Gastroesophageal sphincter (tissue), 4 donors: ENCODE results near the gene ZSWIM5. TPM values are rescaled to one million over a fixed set of nuclear protein-coding genes. Genes with fewer than 3 reads are reported as not detected.
"Not testable (repeated sequence)": the region's sequence is repeated elsewhere in the genome, so short reads cannot be mapped to it uniquely, and the experiment has no call there.

Source experiments
- ATAC-seq: fragments of 150-250 bp; one replicate; pipeline ENCODE4 v1.9.1; 2016; ENCODE audit warnings: mild to moderate bottlenecking, moderate library complexity
- H3K27ac ChIP-seq, 4 donors: fragments of 200-600 bp; sonication (generic) in 3 of 4; 1 replicate in 3 of 4; 2 replicates in 1 of 4; pipeline ENCODE4 v1.5.1; 2016 to 2019
- H3K27me3 ChIP-seq: fragments of 200-600 bp; sonication (generic); one replicate; pipeline ENCODE4 v1.5.1; 2019
- H3K36me3 ChIP-seq, 2 donors: fragments of 200-600 bp; sonication (generic); one replicate each; pipeline ENCODE4 v1.5.1; 2019; ENCODE audit warnings: control low read depth in 1 of 2
- H3K4me1 ChIP-seq, 3 donors: fragments of 200-600 bp; sonication (generic); 1 replicate in 2 of 3; 2 replicates in 1 of 3; pipeline ENCODE4 v1.5.1; 2016 to 2019; ENCODE audit warnings: control low read depth in 2 of 3
- H3K4me3 ChIP-seq, 2 donors: fragments of 200-600 bp; sonication (generic); one replicate each; pipeline ENCODE4 v1.5.1; 2019; ENCODE audit warnings: mild to moderate bottlenecking in 1 of 2, moderate library complexity in 1 of 2
- H3K9me3 ChIP-seq, 3 donors: fragments of 200-600 bp; sonication (generic); one replicate each; pipeline ENCODE4 v1.5.1; 2017 to 2019; ENCODE audit warnings: control low read depth in 2 of 3
- CTCF ChIP-seq, 4 experiments: fragments of 200-600 bp in 2 of 4; fragments of 450-650 bp in 2 of 4; sonication (generic) in 1 of 4; IDR thresholded peaks; one replicate each; pipeline ENCODE4 v1.5.1; 2017 to 2019; ENCODE audit warnings: antibody characterized with exemption in 4 of 4, mild to moderate bottlenecking in 2 of 4, moderate library complexity in 2 of 4
- EP300 ChIP-seq: sonication (generic); formaldehyde crosslinking; IDR thresholded peaks from one replicate; pipeline ENCODE4 v1.6.1; 2017; ENCODE audit warnings: antibody characterized with exemption, mild to moderate bottlenecking
- POLR2A ChIP-seq, 2 donors: fragments of 450-650 bp; IDR thresholded peaks; one replicate each; pipeline ENCODE4 v1.6.1; 2017; ENCODE audit warnings: antibody characterized with exemption in 2 of 2, mild to moderate bottlenecking in 2 of 2, moderate library complexity in 1 of 2
- POLR2AphosphoS5 ChIP-seq: sonication (generic); formaldehyde crosslinking; IDR thresholded peaks from one replicate; pipeline ENCODE4 v1.6.1; 2017; ENCODE audit warnings: antibody characterized with exemption
- WGBS, 2 donors: methylation state at CpG; one replicate each; pipeline ENCODE4 v1.1.5; 2018; ENCODE audit warnings: low coverage in 1 of 2; 5-methylcytosine and 5-hydroxymethylcytosine counted together
- total RNA-seq, 4 donors: library from RNA; depleted of rRNA; stranded (reverse); fragments of >200 nt; gene quantifications; one replicate each; pipeline ENCODE4 v1.1.0, GENCODE V29; 2016

The ZSWIM5 gene
- total RNA-seq, 4 donors from 2014 or later = 3.3 to 8.1 (median 5.8) TPM

GRCh38 chr1:45198185-45198584 is 8.2 kb downstream of the ZSWIM5 start:
- WGBS, 2 donors = 61 to 80% methylated on average over 1 to 2 of the region's 2 CpGs
- no peaks in the 10 kb centered on the region for H3K27me3 ChIP-seq
- H3K4me1 ChIP-seq = no peaks in the 10 kb centered on the region
- no peak for ATAC-seq
- H3K4me3 ChIP-seq = no peak overlapping the region
- TF ChIP-seq POLR2A (IDR thresholded peaks at IDR 0.05) (no peak), CTCF (IDR thresholded peaks at IDR 0.05) (no peak), POLR2AphosphoS5 (no peak), EP300 (no peak)
- H3K9me3 ChIP-seq = no peaks in the 10 kb centered on the region
- no peak overlapping the region for H3K27ac ChIP-seq
- H3K36me3 ChIP-seq = no peaks in the 10 kb centered on the region

DNA sequence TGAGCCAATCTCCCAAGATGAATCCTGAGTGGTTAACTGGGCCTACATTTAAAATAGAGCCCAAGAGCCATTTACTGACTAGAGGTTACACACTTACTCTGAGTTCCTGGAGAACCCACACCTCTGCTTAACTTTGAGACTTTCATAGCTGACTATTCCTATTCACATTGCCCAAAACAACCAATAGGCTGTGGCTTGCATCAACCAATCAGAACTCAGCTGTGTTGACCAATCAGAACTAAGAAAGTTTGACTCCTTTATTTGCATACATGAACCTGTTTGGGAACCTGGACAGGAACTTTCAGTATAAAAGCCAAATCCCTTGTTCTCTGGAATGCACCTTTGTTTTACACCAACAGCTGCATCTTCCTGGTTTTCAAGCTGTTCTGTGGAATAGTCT is 9.5 kb downstream of the ZSWIM5 start:
- Histone ChIP-seq H3K27ac (no peak overlapping the region), H3K9me3 (no peaks in the 10 kb centered on the region), H3K4me1 (no peaks in the 10 kb centered on the region), H3K4me3 (no peak overlapping the region), H3K27me3 (no peaks in the 10 kb centered on the region), H3K36me3 (no peaks in the 10 kb centered on the region)
- ATAC-seq = no peak
- TF ChIP-seq EP300 (no peak), POLR2A (IDR thresholded peaks at IDR 0.05) (no peak), CTCF (IDR thresholded peaks at IDR 0.05) (no peak), POLR2AphosphoS5 (no peak)

- no peaks in the 10 kb centered on the region for H3K4me1 ChIP-seq
- no peak for ATAC-seq
- no peaks in the 10 kb centered on the region for H3K27me3 ChIP-seq
- H3K4me3 ChIP-seq = no peak overlapping the region
- H3K27ac ChIP-seq = no peak overlapping the region
- no peaks in the 10 kb centered on the region for H3K36me3 ChIP-seq
- no peaks in the 10 kb centered on the region for H3K9me3 ChIP-seq
- TF ChIP-seq POLR2A (IDR thresholded peaks at IDR 0.05) = no peak
- TF ChIP-seq POLR2AphosphoS5 = no peak
- TF ChIP-seq EP300 = no peak
- no peak for TF ChIP-seq CTCF (IDR thresholded peaks at IDR 0.05)
- 82 to 89% methylated on average over 4 of the region's 4 CpGs for WGBS, 2 donors
Observed at GRCh38 chr1:45191418-45191783, 15.0 kb downstream of the ZSWIM5 start.

DNA sequence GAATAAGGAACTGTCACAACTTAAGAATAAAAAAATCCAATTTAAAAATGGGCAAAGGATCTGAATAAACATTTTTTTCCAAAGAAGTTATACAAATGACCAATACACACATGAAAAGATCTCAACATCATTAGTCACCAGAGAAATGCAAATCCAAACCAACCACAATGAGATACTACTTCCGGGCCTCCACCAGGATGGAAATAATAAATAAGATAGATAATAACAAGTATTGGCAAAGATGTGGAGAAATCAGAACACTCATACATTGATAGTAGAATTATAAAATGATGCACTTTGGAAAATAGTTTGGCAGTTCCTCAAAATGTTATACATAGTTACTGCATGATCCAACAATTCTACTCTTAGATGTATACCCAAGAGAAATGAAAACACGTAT is 18.7 kb downstream of the ZSWIM5 start:
- WGBS, 2 donors = 42 to 77% methylated on average over 2 of the region's 2 CpGs
- ATAC-seq = no peak
- no peaks in the 10 kb centered on the region for H3K4me1 ChIP-seq
- TF ChIP-seq POLR2AphosphoS5 = no peak
- no peak for TF ChIP-seq POLR2A (IDR thresholded peaks at IDR 0.05)
- no peak for TF ChIP-seq EP300
- no peak for TF ChIP-seq CTCF (IDR thresholded peaks at IDR 0.05)
- H3K27ac ChIP-seq = no peak overlapping the region
- H3K27me3 ChIP-seq = no peaks in the 10 kb centered on the region
- H3K4me3 ChIP-seq = no peak overlapping the region
- no peaks in the 10 kb centered on the region for H3K9me3 ChIP-seq
- no peaks in the 10 kb centered on the region for H3K36me3 ChIP-seq

DNA sequence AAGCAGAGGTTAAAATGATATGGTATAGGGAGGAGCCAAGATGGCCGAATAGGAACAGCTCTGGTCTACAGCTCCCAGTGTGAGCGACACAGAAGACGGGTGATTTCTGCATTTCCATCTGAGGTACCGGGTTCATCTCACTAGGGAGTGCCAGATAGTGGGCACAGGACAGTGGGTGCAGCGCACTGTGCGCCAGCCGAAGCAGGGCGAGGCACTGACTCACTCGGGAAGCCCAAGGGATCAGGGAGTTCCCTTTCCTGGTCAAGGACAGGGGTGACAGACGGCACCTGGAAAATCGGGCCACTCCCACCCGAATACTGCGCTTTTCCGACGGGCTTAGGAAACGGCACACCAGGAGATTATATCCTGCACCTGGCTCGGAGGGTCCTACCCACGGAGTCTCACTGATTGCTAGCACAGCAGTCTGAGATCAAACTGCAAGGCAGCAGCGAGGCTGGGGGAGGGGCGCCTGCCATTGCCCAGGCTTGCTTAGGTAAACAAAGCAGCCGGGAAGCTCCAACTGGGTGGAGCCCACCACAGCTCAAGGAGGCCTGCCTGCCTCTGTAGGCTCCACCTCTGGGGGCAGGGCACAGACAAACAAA is 26.4 kb downstream of the ZSWIM5 start:
- ATAC-seq, H3K36me3 ChIP-seq, H3K27me3 ChIP-seq, H3K4me1 ChIP-seq, H3K4me3 ChIP-seq, H3K27ac ChIP-seq: not testable (repeated sequence)
- WGBS, 2 donors = 94 to 100% methylated on average over 7 to 10 of the region's 21 CpGs
- peaks cover 0 to 12% (median 0%) of the 10 kb centered on the region in 3 donors for H3K9me3 ChIP-seq
